Measurements from ENCODE around the gene SLC9A7.

- TF ChIP-seq POLR2A (IDR thresholded peaks at IDR 0.05) (no peak), CTCF (IDR thresholded peaks at IDR 0.05) (no peak)
These were observed 199.9 kb downstream of the SLC9A7 start for GRCh38 chrX:46559062-46559461.

All from adrenal gland (tissue), 5 donors.